HG03045 (cell line): Measurements from ENCODE around the gene LRRC25.
A peak's percentile ranks its signal among the peaks of the same experiment; 100 is the strongest.
"Not testable (repeated sequence)": the region's sequence is repeated elsewhere in the genome, so short reads cannot be mapped to it uniquely, and the experiment has no call there.

Experiments used
- ATAC-seq: cut with Tn5 transposase; IDR thresholded peaks from one replicate; pipeline ENCODE4 v1.9.1; 2021; ENCODE audit warnings: mild to moderate bottlenecking, moderate library complexity; ENCODE audit not compliant: unreplicated experiment

LRRC25 gene

DNA sequence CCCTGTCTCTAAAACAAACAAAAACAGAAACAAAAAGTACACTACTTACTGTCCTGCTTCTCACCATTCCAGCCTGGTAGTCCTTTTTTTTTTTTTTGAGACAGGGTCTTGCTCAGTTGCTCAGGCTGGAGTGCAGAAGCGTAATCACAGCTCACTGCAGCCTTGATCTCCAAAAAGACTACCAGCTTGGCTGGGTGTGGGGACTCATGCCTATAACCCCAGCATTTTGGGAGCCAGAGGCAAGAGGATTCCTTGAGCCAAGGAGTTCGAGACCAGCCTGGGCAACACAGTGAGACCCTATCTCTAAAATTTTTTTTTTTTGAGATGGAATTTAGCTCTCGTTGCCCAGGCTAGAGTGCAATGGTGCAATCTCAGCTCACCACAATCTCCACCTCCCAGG, 16.6 kb downstream of the LRRC25 start:
- ATAC-seq = no peak

DNA sequence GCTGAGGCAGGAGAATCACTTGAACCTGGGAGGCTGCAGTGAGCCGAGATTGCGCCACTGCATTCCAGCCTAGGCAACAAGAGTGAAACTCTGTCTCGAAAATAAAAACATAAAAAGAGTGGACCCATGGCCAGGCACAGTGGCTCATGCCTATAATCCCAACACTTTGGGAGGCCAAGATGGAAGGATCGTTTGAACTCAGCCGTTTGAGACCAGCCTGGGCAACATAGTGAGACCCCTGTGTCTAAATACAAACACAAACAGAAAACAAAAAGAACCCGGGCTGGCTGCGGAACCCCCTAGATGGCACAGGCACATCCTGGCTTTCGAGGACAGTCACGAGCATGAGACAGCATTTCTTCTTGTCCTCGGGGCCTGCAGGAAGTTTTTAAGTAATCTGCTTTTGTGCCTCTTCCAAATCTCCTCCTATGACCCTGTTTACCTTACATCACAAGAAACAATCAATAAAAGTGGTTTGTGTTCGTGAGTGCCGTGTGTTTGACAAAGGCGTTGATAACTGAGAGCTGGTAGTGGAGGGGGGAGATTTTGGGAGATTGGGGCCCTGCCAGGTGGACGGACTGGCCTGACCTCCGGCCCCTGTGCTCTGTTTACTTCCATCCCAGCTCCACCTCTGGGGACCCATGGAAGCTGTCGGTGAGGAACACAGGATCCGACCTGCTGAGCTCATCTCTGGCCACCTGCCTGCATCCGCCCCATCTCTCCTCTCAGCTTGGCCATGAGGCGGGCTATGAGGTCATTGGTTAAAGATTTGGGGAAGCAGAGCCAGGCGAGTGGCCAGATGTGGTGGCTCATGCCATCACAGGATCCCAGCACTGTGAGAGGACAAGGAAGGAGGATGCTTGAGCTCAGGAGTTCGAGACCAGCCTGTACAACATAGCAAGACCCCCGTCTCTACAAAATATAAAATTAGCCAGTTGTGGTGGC, 17.3 kb downstream of the LRRC25 start:
- no peak for ATAC-seq

DNA sequence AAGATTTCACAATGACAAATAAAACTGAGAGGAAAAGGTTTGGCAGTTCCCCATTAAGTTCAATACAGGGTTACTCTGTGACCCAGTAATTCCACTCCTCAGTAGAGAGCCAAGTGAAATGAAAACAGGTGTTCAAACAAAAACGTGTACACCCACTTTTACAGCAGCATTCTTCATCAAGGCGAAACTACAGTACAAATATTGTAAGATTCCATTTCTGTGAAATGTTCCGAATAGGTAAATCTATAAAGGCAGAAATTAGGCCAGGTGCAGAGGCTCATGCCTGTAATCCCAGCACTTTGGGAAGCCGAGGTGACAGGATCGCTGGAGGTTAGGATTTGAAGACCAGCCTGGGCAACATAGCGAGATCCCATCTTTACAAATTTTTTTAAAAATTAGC, 20.4 kb downstream of the LRRC25 start:
- ATAC-seq = no peak

DNA sequence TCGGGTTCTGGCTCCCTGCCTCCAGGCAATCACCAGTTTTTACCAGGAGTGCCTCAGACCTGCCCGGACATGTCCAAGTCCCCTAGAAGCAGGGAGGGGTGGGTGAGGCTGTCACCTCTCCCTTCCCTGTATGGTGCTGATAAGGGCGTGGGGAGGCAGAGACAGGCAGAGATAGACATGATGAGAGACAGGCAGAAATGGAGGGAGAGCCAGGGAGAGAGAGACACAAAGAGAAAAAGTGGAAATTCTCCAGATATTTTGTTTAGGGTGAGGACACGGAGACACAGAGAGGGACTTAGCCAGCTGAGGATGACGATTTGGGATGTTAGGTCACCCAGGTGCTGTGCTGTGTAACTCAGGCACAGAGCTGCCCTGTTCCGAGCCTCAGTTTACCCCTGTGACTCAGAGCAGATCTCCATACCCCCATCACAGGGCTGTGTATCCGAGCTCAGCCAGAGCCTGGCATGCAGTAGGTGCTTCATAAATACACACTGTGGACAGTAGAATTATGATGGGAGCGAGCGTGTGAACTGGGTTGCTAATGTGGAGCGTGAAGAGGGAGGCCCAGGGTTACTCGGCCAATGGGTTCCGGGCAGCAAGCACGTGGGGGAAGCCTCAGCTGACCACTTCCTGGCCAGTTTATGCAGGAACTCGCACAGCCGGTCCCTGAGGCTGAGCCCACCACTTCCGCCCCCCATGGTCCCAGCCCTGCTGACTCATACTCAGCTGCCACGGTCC, 23.4 kb downstream of the LRRC25 start:
- ATAC-seq = peak; percentile 66

DNA sequence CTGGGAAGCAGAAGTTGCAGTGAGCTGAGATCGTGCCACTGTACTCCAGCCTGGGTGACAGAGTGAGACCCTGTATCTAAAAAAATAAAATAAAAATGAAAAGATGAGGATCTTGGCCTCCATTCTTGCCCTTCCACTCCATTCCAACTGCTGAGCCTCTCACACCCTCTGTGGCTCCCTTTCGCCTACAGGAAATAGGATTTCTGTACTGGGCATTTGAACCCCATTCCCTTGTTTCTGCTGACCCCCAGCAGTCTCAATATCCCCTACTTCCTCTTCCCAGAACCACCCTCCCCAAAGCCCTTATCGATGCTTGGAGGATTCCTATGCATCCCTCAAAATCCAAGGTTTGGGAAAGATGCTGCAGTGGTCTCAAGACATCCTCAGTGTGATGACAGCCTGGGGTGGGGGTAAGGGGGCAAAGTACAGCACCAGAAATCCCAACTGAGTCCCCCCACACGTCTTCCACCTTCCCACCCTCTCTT, 24.0 kb downstream of the LRRC25 start:
- ATAC-seq = no peak

DNA sequence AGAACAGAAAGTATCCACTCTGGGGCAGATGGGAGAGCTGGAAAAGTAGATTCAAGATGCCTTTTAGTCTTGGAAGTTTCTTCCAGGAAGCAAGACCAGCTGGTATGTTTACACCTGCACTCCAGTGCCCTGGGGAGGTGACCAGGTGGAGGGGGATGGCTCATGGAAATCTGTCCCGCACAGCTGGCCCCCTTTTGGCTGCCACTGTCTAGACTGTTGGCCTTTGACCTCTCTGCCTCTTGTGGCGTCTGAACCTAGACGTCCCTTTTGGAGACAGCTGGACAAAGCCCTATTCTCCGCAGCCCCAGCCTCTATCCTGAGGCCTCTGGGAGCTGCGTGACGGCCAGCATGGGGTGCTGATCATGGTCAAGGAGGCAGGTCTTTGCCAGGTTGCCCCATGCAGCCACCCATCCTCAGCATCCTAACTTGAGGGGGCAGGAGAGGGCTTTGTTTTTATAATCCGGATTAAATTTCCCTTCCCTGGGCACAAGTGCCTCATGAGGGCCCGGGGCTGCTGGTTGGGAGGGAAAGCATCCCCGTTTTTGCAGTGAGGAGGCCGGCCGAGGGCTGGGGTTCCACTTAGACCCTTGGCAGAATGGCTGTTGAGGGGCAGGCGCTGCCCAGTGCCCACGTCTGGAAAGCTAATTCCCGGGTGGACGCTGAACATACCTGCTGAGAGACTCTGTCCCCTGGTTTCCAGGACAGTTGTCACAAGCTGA, 28.8 kb downstream of the LRRC25 start:
- no peak for ATAC-seq

DNA sequence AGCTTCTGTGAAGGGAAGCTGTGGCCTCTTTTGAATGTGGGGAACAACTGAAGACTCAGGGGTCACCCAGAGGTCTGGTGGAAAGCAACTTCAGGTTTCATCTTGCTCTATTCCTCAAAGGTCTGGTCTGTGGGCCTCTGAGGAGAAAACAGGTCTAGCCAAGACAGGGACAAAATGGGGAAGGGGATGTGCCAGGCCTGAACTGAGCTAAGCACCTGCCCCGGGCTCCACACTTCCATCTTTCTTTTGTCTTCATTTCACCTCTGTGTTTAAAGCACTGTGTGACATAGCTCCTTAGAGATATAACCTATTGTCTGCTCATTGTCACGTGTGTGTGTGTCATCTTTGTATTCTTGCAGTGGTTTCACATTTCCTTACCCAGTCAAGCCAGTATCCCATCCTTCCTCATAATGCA, 31.4 kb downstream of the LRRC25 start:
- ATAC-seq = no peak

DNA sequence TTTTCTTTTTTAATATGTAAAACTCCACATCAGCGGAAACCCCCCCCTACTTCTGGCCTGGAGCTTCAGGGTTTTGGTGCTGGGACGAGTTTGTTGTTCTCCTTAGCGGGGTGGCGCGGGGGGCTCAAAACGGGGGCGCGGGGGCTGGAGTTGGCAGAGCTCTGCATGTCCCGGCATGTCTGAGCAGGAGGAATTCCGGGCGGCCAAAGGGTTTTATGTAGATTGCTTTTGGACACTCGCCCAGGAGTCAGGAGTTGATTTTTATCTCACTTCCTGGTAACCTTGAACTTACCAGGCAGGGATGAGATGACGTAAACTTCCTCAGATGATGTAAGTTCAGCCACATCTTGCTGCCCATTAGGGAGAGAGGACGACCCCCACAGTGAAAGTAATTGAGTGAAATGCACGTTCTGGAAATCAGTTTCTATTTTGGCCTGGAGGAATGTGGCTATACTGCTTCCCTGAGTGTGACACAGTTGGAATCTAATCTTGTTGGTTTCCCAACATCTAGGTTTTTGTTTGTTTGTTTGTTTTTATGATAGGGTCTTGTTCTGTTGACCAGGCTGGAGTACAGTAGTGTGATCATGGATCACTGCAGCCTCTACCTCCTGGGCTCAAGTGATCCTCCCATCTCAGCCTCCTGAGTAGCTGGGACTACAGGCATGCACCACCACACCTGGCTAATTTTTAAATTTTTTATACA, 32.4 kb downstream of the LRRC25 start:
- ATAC-seq = no peak

DNA sequence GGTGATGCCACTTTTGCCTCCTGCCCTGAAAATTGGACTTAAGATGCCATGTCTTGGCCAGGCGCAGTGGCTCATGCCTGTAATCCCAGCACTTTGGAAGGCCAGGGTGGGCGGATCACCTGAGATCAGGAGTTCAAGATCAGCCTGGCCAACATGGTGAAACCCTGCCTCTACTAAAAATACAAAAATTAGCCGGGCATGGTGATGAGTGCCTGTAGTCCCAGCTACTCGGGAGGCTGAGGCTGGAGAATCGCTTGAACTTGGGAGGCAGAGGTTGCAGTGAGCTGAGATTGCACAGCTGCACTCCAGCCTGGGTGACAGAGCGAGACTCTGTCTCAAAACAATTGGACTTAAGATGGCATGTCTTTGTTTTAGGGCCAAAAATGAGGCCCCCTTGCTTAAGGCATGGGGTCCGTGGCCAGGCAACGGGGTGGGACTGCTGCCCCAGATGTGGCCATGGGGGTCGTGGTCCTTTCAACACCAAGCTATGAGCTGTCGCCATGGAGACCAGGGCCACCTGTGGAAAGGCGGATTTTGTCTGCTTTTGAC, 33.1 kb downstream of the LRRC25 start:
- ATAC-seq = not testable (repeated sequence)

DNA sequence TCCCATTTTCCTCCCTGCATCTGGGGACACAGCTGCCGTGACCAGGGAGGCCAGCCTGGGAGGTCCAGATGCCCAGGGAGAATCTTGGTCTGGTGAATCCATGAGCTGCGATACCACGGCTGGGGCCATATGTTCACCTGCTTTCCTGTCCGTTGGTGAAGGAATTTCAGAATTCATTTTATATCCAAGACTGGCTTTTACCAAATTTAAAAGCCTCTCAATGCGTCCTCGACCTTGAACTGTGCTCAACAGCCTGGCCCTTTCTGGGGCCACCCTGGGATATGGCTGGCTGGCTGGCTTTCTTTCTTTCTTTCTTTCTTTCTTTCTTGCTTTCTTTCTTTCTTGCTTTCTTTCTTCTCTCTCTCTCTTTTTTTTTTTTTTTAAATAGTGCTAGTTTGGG, 33.6 kb downstream of the LRRC25 start:
- no peak for ATAC-seq

DNA sequence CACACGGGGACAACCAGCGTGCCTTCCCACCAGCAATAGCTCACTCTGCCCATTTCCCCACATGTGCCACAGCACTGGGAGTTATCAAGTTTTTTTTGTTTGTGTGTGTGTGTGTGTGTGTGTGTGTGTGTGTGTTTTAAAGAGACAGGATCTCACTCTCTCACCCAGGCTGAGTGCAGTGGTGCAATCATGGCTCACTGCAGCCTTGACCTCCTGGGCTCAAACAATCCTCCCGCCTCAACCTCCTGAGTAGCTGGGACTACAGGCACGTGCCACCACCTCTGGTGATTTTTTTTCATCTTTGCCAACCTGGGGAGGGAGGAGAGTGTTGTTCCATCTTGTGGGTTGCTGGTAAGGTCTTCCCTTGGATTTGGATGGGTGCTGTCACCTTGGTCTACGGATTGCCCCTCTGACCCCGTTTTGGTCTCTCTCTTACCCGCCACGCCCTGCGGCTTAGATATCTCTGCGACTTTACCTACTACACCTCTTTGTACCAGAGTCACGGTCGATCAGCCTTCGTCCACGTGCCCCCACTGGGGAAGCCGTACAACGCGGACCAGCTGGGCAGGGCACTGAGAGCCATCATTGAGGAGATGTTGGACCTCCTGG, 34.4 kb downstream of the LRRC25 start:
- no peak for ATAC-seq

DNA sequence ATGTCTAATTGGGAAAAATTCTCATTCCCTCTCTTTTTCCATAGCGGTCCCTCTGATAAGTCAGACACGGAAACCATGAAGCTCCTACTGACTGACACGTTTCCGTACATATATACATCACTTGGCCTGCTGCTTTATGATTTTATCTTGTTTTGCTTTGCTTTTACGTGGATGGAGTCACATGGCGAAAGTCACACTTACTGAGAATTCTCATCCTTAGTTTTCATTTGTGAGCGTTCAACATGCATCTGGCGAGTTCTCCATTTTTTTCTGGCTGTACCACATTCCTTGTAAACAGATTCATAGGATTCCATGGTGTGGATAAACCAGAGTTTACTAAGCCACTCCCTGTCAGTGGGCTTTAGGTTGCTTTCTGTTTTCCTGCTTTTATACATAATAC, 35.8 kb downstream of the LRRC25 start:
- no peak for ATAC-seq

DNA sequence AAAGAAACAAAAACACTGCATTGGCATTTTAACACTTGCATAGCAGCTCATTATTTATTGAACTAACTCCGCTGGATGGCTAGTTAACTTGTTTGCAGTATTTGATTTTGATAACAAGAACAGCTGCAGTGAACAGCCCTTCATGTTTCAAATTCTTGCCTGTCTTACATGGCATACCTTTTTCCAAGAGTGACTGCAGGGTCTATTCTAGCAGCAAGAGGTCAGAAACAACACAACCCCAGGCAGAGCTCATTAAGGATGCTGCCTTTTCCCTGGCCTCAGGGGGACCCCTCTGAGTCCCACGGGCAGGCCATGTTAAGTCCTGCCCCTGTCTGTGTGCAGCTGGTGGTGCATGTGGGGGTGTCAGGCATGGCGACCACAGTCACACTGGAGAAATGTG, 40.4 kb downstream of the LRRC25 start:
- ATAC-seq = no peak

DNA sequence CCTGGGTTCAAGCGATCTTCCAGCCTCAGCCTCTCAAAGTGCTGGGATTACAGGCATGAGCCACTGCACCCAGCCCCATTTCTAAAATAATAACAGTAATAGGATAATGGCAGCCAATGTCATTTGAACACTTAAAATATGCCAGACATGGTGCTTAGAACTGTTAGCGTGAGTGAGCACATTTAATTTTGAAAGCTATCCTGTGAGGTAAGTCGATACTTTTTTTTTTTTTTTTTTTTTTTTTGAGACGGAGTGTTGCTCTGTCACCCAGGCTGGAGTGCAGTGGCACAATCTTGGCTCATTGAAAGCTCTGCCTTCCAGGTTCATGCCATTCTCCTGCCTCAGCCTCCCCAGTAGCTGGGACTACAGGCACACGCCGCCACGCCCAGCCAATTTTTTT, 42.7 kb downstream of the LRRC25 start:
- not testable (repeated sequence) for ATAC-seq

DNA sequence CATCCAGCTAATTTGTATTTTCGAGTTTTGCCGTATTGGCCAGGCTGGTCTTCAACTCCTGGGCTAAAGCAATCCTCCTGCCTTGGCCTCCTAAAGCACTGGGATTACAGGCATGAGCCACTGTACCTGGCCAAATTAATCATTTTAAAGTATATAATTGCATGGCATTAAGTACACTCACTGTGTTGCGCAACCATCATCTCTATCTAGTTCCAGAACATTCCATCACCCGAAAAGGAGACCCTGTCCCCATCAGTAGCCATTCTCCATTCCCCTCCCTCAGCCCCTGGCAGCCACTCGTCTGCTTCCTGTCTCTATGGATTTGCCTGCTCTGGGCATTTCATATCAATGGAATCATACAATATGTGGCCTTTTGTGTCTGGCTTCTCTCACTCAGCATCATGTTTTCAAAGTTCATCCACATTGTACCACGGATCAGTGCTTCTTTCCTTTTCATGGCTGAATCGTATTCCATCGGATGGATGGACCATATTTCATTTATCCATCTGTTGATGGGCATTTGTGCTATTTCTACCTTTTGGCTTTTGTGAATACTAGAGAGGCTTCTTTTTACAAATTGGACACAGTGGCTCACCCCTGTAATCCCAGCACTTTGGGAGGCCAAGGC, 43.9 kb downstream of the LRRC25 start:
- ATAC-seq = no peak

DNA sequence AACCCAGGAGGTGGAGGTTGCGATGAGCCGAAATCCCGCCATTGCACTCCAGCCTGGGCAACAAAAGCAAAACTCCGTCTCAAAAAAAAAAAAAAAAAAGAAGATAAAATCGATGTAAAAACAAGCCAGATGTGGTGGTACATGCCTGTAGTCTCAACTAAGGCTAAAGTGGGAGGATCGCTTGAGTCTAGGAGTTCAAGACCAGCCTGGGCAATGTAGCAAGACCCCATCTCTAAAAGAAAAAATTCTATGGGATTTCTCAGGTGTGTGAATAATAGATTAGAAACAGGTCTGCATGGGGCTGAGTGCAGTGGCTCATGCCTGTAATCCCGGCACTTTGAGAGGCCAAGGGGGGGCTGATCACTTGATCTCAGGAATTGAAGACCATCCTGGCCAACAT, 45.9 kb downstream of the LRRC25 start:
- ATAC-seq = no peak

DNA sequence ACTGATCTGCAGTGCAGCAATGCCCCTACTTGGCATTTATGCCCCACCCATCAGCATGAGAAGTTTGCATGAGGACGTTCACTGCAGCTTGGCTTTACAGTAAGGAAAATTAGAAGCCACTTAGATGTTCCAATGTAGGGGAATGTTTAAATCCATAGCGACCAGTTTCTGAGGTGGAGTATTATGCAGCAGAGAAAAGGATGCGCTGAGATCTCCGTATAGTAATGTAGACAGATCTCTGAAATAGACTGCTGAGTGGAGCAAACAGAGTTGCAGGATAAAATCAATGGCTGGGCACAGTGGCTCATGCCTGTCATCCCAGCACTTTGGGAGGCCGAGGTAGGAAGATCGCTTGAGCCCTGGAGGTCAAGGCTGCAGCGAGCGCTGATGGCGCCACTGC, 46.9 kb downstream of the LRRC25 start:
- ATAC-seq = no peak

DNA sequence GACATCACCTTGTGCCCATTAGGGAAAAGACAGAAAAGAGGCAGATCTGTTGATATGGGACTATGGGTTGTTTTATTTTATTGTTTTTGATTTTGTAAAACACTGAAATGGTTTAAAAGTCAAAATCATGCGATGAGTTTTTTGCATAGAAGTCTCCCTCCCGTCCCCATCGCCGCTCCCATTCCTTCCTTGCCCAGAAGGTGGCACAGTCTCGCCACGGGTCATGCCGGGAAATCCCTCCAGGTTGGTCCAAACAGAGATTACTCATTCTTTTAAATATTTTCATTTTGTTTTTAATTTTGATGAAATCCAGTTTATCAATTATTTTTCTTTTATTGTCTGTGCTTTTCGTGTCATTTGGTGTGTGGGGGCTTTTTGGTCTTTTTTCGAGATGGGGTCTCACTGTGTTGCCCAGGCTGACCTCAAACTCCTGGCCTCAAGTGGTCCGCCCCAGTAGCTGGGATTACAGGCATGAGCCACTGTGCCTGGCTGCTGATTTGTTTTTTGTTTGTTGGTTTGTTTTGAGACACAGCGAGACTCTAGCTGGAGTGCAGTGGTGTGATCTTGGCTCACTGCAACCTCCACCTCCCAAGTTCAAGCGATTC, 47.8 kb downstream of the LRRC25 start:
- ATAC-seq = no peak

DNA sequence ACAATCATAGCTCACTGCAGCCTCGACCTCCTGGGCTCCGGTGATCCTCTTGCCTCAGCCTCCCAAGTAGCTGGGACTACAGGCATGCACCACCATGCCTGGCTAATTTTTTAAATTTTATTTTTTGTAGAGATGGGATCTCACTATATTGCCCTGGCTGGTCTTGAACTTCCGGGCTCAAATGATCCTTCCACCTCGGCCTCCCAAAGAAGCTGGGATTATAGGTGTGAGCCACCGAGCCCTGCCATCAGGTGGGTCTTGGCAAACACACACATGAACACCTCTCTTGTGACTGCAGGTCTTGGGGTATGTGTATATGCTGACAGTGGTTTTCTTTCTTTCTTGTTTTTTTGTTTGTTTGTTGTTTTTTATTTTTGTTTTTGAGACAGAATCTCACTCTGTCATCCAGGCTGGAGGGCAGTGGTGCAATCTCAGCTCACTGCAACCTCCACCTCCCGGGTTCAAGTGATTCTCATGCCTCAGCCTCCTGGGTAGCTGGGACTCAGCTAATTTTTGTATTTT, 48.5 kb downstream of the LRRC25 start:
- not testable (repeated sequence) for ATAC-seq
